Left ventricle myocardium superior (tissue), 1 donor: Measurements from ENCODE around the gene MUC5AC. TPM values are rescaled to one million over a fixed set of nuclear protein-coding genes. Genes with fewer than 3 reads are reported as not detected.
A peak's percentile ranks its signal among the peaks of the same experiment; 100 is the strongest.
"Not testable (repeated sequence)": the region's sequence is repeated elsewhere in the genome, so short reads cannot be mapped to it uniquely, and the experiment has no call there.

Experiments
- ATAC-seq: fragments of 200-7000 bp; cut with Tn5 transposase; one replicate; pipeline ENCODE4 v1.9.1; 2020; ENCODE audit warnings: mild to moderate bottlenecking, moderate library complexity
- DNase-seq: peaks from one replicate; pipeline ENCODE4 v3.0.0-alpha.2; 2020
- intact Hi-C: fragments of 100-400 bp; cut with micrococcal nuclease; formaldehyde crosslinking; loops from one replicate; pipeline ENCODE4 v1.11.0; 2022
- total RNA-seq: library from RNA; stranded (reverse); fragmentation: NEBNext Ultra II Directional; extraction: Animal tissue kit (Norgen Biotek cat#: 25700); gene quantifications from one replicate; pipeline ENCODE4 v1.2.1, GENCODE V29; 2021
- donor health status: DM: no; HTN: yes; CAD: no; lungs with severe emphysema.

The MUC5AC gene
- total RNA-seq, 1 donor from 2014 or later: not detected

- ATAC-seq, intact Hi-C loops: not testable (repeated sequence)
- DNase-seq: peak; percentile 2
Measured at GRCh38 chr11:1188451-1189130, 30.8 kb downstream of the MUC5AC start.

GRCh38 chr11:1189816-1190215 lies 32.1 kb downstream of the MUC5AC start:
- intact Hi-C loops, ATAC-seq, DNase-seq: not testable (repeated sequence)

- intact Hi-C loops, DNase-seq, ATAC-seq: not testable (repeated sequence)
Measured at GRCh38 chr11:1191786-1192470, 34.2 kb downstream of the MUC5AC start.

GRCh38 chr11:1192741-1193325 lies 35.1 kb downstream of the MUC5AC start:
- intact Hi-C loops: no loop called here
- DNase-seq (peak; percentile 16), ATAC-seq (no peak)

GRCh38 chr11:1193326-1194230 lies 35.8 kb downstream of the MUC5AC start:
- DNase-seq (peak; percentile 20), ATAC-seq (no peak)
- intact Hi-C loops: no loop called here

- ATAC-seq (no peak), DNase-seq (peak; percentile 25)
- intact Hi-C loops: no loop called here
Measured at GRCh38 chr11:1194231-1194976, 36.7 kb downstream of the MUC5AC start.

GRCh38 chr11:1194977-1195681 lies 37.4 kb downstream of the MUC5AC start:
- intact Hi-C loops: no loop called here
- no peak for ATAC-seq

GRCh38 chr11:1195682-1196515 lies 38.1 kb downstream of the MUC5AC start:
- intact Hi-C loops: no loop called here
- peak; percentile 23 for DNase-seq
- no peak for ATAC-seq

More at GRCh38 chr11:1194977-1195681, 37.4 kb downstream of the MUC5AC start:
- peak; percentile 22 for DNase-seq

GRCh38 chr11:1196516-1197391 lies 39.0 kb downstream of the MUC5AC start:
- peak; percentile 25 for DNase-seq

GRCh38 chr11:1197431-1197885 lies 39.7 kb downstream of the MUC5AC start:
- intact Hi-C loops: no loop called here
- ATAC-seq: no peak
- peak; percentile 17 for DNase-seq

More at GRCh38 chr11:1196516-1197391, 39.0 kb downstream of the MUC5AC start:
- ATAC-seq: no peak
- intact Hi-C loops: no loop called here

- intact Hi-C loops: no loop called here
- ATAC-seq (no peak), DNase-seq (peak; percentile 21)
Measured at GRCh38 chr11:1197886-1198560, 40.3 kb downstream of the MUC5AC start.

- intact Hi-C loops: no loop called here
- ATAC-seq (no peak), DNase-seq (peak; percentile 26)
Measured at GRCh38 chr11:1198561-1199240, 40.9 kb downstream of the MUC5AC start.

- ATAC-seq (no peak), DNase-seq (no peak)
- intact Hi-C loops: no loop called here
Measured at GRCh38 chr11:1199241-1199750, 41.5 kb downstream of the MUC5AC start.

GRCh38 chr11:1199751-1200610 lies 42.2 kb downstream of the MUC5AC start:
- DNase-seq: no peak
- intact Hi-C loops: no loop called here
- no peak for ATAC-seq
